Measurements from ENCODE around the gene GALNTL6.
"Not testable (repeated sequence)": the region's sequence is repeated elsewhere in the genome, so short reads cannot be mapped to it uniquely, and the experiment has no call there.

The GALNTL6 gene

DNA sequence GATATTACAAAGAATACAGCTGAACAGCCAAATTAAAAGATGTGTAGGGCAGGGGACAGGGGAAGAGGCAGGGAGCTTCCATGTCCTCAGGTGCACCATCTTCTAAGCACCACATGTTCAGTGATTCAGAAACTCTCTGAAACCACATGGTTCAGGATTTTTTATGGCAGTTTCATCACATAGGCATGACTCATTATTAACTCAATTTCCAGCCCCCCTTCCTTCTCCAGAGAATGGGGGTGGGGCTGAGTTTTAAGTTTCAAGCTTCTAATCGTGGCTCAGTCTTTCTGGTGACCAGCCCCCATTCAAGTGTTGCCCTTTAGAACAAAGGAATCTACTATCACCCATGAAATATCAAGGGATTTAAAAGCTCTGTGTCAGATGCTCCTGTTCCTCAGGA, 1037.6 kb downstream of the GALNTL6 start:
- no peak for TF ChIP-seq GATA1 (IDR thresholded peaks at IDR 0.05; ENCODE audit: low read depth, low read length)
- no peak for TF ChIP-seq POLR2A (IDR thresholded peaks at IDR 0.05; ENCODE audit: low read length)
- DNase-seq = no peak

DNA sequence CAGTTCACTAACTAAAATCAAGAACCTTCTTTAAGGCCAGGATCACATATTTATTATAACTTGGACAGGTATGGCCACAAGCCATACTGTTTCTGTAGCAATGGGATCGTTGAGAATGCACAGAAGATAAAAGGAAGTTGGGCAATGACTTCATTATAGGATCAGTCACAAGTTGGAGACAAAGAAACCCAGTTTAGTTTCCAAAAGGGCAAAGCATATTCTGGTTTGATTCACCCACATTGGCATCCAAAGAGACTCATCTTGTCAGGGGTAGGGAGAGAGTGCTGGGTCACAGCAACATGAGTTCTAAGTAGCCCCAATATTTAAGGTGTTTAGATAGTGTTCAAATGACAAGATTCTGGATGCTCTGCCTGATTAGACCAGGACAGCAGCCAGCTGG, 1038.3 kb downstream of the GALNTL6 start:
- TF ChIP-seq GATA1 (IDR thresholded peaks at IDR 0.05; ENCODE audit: low read depth, low read length) (no peak), POLR2A (IDR thresholded peaks at IDR 0.05; ENCODE audit: low read length) (no peak)
- no peak for DNase-seq

DNA sequence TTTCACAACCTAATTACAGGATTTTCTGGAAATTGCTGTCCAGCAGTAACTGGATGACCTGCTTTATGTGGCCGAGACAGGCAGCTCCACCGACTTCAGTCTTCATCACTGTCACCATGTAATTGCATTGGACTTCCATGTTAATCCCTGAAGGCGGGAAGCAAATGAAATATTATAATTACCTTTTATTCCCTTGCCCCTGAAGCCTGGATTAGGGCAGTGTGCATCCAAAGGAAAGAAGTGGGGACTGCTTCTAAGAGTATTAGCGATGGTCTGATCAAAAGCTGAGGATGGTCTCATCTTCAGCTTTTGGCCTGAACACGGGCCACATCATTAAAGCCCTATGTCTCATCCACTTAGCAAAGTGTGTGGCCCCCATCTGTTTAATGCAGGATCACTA, 1043.8 kb downstream of the GALNTL6 start:
- no peak for TF ChIP-seq POLR2A (IDR thresholded peaks at IDR 0.05; ENCODE audit: low read length)
- no peak for TF ChIP-seq GATA1 (IDR thresholded peaks at IDR 0.05; ENCODE audit: low read depth, low read length)
- no peak for DNase-seq

DNA sequence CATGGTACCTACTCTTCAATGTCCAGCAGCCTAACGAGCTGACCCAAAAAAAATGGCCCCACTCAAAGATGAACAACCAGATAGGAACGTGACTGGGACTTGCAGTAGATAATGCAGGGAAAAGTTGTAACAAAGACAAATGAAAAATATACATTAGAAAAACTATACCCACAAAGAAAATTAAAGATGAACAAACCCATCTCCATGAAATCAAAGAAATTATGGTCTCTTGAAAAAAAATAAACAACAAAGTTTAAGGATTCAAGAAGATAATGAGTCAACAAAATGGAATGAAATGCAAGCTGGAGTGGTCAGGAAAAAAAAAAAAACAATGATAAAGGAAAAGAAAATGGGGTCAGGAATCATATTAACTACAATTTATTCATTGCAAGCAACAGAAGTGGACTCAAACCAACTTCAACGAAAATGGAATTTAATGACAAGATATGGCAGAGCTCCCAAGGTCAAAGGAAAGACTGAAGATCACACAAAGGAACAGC, 1045.6 kb downstream of the GALNTL6 start:
- no peak for DNase-seq
- TF ChIP-seq POLR2A (IDR thresholded peaks at IDR 0.05; ENCODE audit: low read length) (no peak), GATA1 (IDR thresholded peaks at IDR 0.05; ENCODE audit: low read depth, low read length) (no peak)

DNA sequence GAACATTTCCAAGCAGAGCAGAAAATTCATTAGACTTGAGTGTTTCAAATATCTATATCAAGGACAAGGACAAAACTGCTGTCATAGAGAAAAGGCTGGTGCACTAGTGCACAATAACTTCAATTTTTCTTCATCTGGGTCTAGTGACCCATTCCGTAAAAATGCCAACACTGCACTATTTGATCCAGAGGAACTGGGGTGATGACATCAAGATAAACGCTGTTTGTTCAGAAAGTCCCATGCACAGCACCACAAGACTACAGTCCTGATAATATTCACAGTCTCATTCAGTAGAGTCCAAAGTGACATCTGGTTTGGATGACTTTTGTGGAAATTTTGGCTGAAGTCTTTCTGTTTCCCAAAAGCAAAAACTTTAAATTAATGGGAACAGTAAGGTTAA, 1051.9 kb downstream of the GALNTL6 start:
- no peak for DNase-seq
- no peak for TF ChIP-seq POLR2A (IDR thresholded peaks at IDR 0.05; ENCODE audit: low read length)
- TF ChIP-seq GATA1 (IDR thresholded peaks at IDR 0.05; ENCODE audit: low read depth, low read length) = no peak

DNA sequence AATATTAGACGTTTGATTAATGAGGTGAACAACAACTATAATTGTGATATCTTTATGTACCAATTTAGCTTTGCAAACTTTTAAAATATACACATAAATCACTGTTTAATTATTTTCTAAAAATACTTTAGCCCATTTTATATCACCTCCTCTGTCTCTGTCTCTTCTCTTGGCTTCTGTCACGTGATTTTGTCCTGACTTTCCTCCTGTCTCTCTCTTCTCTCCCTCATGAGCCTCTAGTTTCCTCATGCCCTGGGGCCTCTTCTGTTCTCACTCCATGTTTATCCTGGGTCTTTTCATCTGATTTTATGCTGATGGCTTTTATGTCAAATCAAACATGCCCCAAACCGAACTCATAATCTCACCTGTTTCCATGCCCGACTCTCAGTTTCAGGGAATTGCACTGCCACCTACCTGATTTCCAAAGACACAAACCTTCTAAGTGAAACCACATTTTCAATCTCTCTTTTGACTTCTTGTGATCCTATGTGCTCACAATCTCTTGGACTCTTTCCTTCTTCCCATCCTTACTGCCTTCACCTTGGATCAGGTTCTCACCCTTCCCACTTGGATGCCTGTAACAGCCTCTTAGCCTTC, 1052.4 kb downstream of the GALNTL6 start:
- TF ChIP-seq POLR2A (IDR thresholded peaks at IDR 0.05; ENCODE audit: low read length) = no peak
- TF ChIP-seq GATA1 (IDR thresholded peaks at IDR 0.05; ENCODE audit: low read depth, low read length) = no peak
- no peak for DNase-seq

DNA sequence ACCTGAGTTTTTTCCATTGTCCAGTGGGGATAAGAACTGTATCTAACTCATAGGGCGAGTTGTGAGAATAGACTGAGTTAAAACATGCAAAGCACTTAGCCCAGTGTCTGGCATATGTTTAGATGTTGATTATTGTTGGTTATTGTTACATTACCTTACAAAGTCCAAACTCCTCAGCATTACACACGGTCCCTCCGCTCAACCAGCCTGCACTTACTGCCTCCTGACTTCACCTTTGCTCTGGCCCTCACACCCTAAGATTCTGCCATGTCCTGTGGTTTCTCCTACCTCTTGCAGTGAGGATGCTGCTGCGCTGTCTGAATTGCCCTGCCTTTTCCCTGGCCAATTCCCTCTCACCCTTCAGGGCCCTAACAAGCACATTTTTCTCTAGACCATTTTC, 1053.2 kb downstream of the GALNTL6 start:
- no peak for DNase-seq
- TF ChIP-seq GATA1 (IDR thresholded peaks at IDR 0.05; ENCODE audit: low read depth, low read length) = no peak
- no peak for TF ChIP-seq POLR2A (IDR thresholded peaks at IDR 0.05; ENCODE audit: low read length)

DNA sequence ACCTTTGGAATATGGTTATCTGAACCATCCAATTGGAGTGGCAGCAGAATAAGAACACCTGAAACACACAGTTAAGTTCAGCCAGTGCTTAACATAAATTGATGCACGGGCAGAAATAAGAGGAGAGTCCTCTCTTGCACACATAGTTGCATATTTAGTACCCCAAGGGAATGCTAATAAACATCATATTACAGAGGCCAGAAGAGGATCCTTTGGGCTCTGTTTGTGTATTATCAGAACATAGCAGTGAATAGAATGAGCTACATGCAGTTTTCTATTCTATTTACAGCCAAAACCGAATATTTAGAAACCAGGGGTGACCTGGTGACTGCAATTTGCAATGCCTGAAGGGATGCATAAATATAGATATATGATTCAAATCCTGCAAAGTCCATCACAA, 1054.6 kb downstream of the GALNTL6 start:
- TF ChIP-seq POLR2A (IDR thresholded peaks at IDR 0.05; ENCODE audit: low read length) (no peak), GATA1 (IDR thresholded peaks at IDR 0.05; ENCODE audit: low read depth, low read length) (no peak)

DNA sequence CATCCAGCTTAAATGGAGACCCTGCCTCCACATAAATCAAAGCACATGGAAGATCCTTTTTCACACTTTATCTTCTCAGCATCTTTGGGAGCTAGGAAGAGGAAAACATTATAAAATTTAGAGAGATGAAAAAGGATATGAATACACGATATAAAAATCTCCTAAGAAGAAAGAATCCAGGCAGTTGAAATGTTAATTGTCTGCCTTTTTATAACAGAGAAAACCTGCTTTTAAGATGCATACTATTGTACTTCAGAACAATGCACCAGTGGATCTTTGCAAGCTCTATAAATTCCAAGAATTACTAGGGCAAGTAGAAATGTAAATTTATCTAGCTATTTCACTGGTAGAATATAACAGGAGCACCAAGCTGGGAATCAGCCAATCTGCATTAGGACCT, 1055.1 kb downstream of the GALNTL6 start:
- no peak for TF ChIP-seq POLR2A (IDR thresholded peaks at IDR 0.05; ENCODE audit: low read length)
- no peak for TF ChIP-seq GATA1 (IDR thresholded peaks at IDR 0.05; ENCODE audit: low read depth, low read length)

More for the DNA sequence above, 1054.6 kb downstream of the GALNTL6 start:
- DNase-seq = no peak

DNA sequence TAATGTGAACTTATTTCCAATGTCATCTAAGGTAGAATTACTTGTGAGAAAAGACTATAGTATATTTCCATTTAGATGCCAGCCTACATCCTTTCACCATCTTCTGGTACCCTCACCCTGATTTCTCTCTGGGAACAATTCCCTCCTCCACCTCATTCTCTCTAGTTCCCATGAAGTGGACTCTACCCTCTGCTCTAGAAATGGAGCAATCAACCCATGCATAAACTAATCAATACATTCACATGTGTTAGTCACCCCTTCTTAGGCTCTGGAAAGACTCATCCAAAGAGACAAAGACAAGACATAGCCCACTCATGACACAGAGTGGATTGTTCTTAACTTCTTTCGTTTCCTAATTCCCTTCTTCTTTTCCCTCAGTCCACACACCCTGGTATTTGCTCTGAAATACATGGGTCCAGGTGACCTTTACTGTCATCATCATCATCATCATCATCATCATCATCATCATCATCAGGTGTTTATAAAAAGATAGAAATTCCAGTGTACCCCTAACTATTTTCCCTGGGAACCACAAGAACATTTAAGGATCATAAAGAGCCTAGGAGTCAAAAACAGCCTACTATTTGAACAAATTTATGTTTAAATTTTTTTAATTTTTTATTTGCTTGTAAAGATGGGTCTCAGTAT, 1056.5 kb downstream of the GALNTL6 start:
- no peak for DNase-seq
- TF ChIP-seq POLR2A (IDR thresholded peaks at IDR 0.05; ENCODE audit: low read length) (no peak), GATA1 (IDR thresholded peaks at IDR 0.05; ENCODE audit: low read depth, low read length) (no peak)

More for the DNA sequence above, 1055.1 kb downstream of the GALNTL6 start:
- DNase-seq = no peak

DNA sequence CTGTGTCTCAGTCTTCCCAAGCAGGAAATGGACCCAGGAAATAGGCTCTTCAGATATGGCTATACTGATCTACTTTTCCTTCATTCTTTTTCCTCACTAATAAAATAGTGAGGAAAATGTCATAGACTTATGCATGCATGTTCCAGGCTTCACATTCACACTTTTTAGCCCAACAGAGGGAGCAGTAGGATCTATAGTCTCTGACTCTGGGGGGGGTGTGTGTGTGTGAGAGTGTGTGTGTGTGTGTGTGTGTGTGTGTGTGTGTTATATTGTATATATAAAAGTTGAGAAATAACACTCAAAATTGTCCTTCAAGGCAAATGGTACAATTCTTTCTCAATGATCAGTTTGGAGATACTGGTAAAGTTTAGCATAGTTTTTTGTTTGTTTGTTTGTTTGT, 1058.2 kb downstream of the GALNTL6 start:
- DNase-seq = peak in 1 of 2 experiments; percentile 3
- TF ChIP-seq POLR2A (IDR thresholded peaks at IDR 0.05; ENCODE audit: low read length) (no peak), GATA1 (IDR thresholded peaks at IDR 0.05; ENCODE audit: low read depth, low read length) (no peak)

DNA sequence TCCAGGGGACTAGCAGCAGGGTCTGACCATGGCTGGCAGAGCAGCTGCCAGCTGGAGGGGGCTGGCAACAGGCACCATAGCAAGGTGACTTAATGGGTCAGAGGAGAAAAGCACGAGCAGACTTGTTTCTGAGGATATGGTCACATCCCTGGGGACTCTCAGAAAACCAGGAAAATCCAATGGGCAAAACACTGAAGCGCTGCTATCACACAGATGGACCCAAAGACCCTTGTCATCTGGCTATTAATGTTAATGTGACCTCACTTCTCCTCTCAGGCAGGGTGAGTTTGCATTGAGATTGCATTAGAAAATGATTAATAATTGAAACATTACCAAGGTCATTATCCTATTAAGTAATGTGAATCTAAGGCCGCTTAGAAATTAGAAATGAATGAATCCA, 1061.7 kb downstream of the GALNTL6 start:
- no peak for DNase-seq
- TF ChIP-seq POLR2A (IDR thresholded peaks at IDR 0.05; ENCODE audit: low read length) (no peak), GATA1 (IDR thresholded peaks at IDR 0.05; ENCODE audit: low read depth, low read length) (no peak)

DNA sequence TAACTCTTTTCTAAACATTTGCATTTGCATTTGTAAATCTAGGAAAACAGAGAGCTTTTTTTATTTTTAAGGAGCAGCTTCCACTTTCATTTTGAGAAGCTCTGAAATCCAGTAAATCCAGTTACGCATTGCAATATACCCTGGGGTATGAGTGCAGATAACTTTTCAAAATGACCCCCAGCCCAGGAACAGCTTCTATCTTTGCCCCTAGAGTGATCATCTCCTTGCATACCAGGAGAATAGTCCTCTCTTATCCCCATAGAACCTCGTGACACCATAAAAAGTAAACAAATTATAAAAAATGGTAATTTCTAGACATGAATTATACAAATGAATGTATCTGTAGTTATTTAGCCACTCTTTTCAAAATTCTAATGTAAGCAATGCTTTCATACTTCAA, 1063.2 kb downstream of the GALNTL6 start:
- TF ChIP-seq GATA1 (IDR thresholded peaks at IDR 0.05; ENCODE audit: low read depth, low read length) = no peak
- no peak for TF ChIP-seq POLR2A (IDR thresholded peaks at IDR 0.05; ENCODE audit: low read length)

DNA sequence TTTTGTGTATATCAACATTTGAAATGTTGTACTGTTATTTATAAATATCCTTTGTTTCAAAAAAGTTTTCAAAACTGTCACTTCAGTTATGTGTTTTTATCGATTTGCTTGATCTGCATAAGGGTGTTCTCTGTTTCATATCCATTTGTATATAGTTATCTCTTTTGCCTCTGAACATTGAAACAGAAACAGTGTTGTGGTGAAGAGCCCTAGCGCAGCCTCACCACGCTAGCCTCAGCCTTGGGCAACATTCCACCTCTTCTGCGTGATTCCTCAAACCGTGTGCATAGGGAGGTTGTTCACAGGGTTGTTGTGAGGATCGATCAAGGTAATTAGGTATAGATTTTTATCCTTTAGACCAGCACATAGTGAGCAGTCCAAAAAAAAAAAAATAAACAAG, 1068.4 kb downstream of the GALNTL6 start:
- DNase-seq = no peak
- no peak for TF ChIP-seq POLR2A (IDR thresholded peaks at IDR 0.05; ENCODE audit: low read length)
- no peak for TF ChIP-seq GATA1 (IDR thresholded peaks at IDR 0.05; ENCODE audit: low read depth, low read length)

More for the DNA sequence above, 1063.2 kb downstream of the GALNTL6 start:
- no peak for DNase-seq

DNA sequence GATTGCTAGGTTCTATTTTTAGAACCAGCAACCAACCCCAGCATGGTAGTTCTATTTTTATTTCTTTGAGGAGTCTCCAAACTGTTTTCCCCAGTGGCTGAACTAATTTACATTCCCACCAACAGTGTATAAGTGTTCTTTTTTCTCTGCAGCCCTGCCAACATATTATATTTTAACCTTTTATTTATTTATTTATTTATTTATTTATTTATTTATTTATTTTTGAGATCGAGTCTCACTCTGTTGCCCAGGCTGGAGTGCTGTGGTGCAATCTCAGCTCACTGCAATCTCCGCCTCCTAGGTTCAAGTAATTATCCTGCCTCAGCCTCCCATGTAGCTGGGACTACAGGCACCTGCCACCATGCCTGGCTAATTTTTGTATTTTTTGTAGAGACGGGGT, 1074.2 kb downstream of the GALNTL6 start:
- DNase-seq = not testable (repeated sequence)
